M059J (cell line): ENCODE results near the gene GAGE12C. TPM values are rescaled to one million over a fixed set of nuclear protein-coding genes. Genes with fewer than 3 reads are reported as not detected.
"Not testable (repeated sequence)": the region's sequence is repeated elsewhere in the genome, so short reads cannot be mapped to it uniquely, and the experiment has no call there.

Experiments
- DNase-seq: peaks from one replicate; pipeline ENCODE4 v3.0.0-alpha.2; 2012; ENCODE audit warnings: low read depth
- total RNA-seq: library from RNA; depleted of rRNA; stranded (reverse); fragments of >200 nt; shearing (Covaris generic); gene quantifications from 2 replicates; pipeline ENCODE4 v1.2.3, GENCODE V29; 2014; rRNA removed

GAGE12C gene
- total RNA-seq = not detected in 2 replicates

GRCh38 chrX:49531877-49532276 lies at the start of gene GAGE12C:
GAGE12C (plus strand) TSS chrX:49532177; CDS start chrX:49533332, 1,155 bp downstream.
- not testable (repeated sequence) for DNase-seq

GRCh38 chrX:49541433-49541832 lies 9.5 kb downstream of the GAGE12C start, which contains the start of gene GAGE12D:
GAGE12D (plus strand) TSS chrX:49541733; CDS start chrX:49542888, 1,155 bp downstream.
- DNase-seq = not testable (repeated sequence)

GRCh38 chrX:49550989-49551388 lies 19.0 kb downstream of the GAGE12C start, which contains the start of gene GAGE12E:
GAGE12E (plus strand) TSS chrX:49551289; CDS start chrX:49552444, 1,155 bp downstream.
- DNase-seq = not testable (repeated sequence)

- not testable (repeated sequence) for DNase-seq
These were observed 28.6 kb downstream of the GAGE12C start, which contains the start of gene GAGE12F for GRCh38 chrX:49560542-49560941. GAGE12F (plus strand) TSS chrX:49560842; CDS start chrX:49561997, 1,155 bp downstream.

GRCh38 chrX:49568728-49569127 lies 36.8 kb downstream of the GAGE12C start:
- DNase-seq = not testable (repeated sequence)

- not testable (repeated sequence) for DNase-seq
These were observed 37.2 kb downstream of the GAGE12C start for GRCh38 chrX:49569152-49569551.

- DNase-seq = not testable (repeated sequence)
These were observed 38.1 kb downstream of the GAGE12C start, which contains the start of gene GAGE12G for GRCh38 chrX:49570100-49570499. GAGE12G (plus strand) TSS chrX:49570400; CDS start chrX:49571555, 1,155 bp downstream.

- not testable (repeated sequence) for DNase-seq
These were observed 47.7 kb downstream of the GAGE12C start, which contains the start of gene GAGE12H for GRCh38 chrX:49579649-49580048. GAGE12H (plus strand) TSS chrX:49579949; CDS start chrX:49581104, 1,155 bp downstream.

Other genes with a start within 250 kb of the GAGE12C start
- not detected in 2 replicates for gene GAGE10, start 228.5 kb upstream of the GAGE12C start, total RNA-seq
- not detected in 2 replicates for gene GAGE12J, start 210.1 kb upstream of the GAGE12C start, total RNA-seq
- gene GAGE13, start 200.6 kb upstream of the GAGE12C start, total RNA-seq = not detected in 2 replicates
- gene GAGE12D, start 9.6 kb downstream of the GAGE12C start, total RNA-seq = not detected in 2 replicates
- not detected in 2 replicates for gene GAGE12E, start 19.1 kb downstream of the GAGE12C start, total RNA-seq
- not detected in 2 replicates for gene GAGE12F, start 28.7 kb downstream of the GAGE12C start, total RNA-seq
- not detected in 2 replicates for gene GAGE12G, start 38.2 kb downstream of the GAGE12C start, total RNA-seq
- gene GAGE12H, start 47.8 kb downstream of the GAGE12C start, total RNA-seq = not detected in 2 replicates
- gene GAGE2A, start 57.3 kb downstream of the GAGE12C start, total RNA-seq = not detected in 2 replicates
- not detected in 2 replicates for gene GAGE1, start 66.8 kb downstream of the GAGE12C start, total RNA-seq
- 1.1 and 1.6 TPM in 2 replicates for gene PAGE1, start 163.8 kb downstream of the GAGE12C start, total RNA-seq